ENCODE results near the gene C2orf49.
A peak's percentile ranks its signal among the peaks of the same experiment; 100 is the strongest.
"Not testable (repeated sequence)": the region's sequence is repeated elsewhere in the genome, so short reads cannot be mapped to it uniquely, and the experiment has no call there.

Gene C2orf49

DNA sequence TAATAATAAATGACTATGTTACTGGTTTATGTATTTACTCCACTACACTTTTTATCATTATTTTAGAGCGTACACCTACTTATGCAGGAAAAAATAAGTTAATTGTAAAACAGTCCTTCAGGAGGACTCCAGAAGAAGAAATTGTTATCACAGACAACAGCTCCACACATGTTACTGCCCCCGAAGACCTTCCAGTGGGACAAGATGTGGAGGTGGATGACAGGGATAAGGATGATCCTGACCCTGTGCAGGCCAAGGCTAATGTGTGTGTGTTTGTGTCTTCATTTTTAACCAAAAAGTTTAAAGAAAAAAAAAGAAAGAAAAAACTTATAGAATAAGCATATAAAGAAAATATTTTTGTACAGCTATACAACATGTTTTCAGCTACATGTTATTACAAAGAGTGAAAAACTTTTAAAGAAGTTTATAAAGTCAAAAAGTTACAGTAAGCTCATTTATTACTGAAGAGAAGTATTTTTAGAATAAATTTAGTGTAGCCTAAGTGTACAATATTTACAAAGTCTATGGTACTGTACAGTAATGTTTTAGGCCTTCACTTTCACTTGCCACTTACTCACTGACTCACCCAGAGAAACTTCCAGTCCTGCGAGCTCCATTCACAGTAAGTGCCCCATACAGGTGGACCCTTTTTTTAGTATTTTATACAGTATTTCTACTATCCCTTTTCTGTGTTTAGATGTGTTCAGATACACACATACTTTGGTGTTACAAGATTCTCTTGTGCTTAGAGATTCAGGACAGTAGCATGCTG, 15.3 kb upstream of the C2orf49 start:
- no peak for DNase-seq

DNA sequence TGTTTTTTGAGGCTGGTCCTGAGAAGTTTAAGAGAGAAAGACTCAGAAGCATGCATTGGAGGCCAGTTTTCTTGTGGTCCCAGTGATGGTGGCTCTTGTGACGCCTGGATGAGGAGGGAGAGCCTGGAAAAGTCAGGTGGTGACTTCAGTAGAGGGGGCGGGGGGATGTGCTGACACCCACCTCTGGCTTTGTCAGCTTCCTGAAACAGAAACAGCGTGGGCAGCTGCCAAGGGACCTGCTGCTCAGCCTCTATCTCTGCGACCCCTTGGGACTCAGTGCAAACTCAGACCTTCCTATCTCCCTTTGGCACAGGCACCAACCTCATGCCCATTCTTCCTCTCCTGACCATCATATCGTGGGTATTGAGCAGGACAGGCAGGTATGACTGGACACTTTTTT, 14.2 kb upstream of the C2orf49 start:
- no peak for DNase-seq

DNA sequence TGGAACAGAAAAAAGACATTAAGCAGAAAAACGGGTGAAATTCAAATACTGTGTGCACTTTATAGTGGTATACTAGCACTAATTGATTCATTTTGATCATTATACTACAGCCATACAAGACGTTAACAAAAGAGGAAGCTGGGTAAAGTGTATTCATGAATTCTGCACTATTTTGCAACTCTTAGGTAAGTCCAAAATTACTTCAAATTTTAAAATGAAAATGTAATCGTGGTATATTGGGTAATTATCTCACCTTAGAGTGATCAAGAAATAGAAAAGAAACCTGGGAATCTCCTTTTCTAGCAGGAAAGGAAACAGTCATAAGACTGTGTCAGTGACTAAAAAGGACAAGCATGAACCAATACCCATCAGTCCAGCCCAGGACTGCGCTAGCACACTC, 13.2 kb upstream of the C2orf49 start:
- no peak for DNase-seq

- no peak for DNase-seq
These were observed 12.6 kb upstream of the C2orf49 start for GRCh38 chr2:105324732-105325131.

DNA sequence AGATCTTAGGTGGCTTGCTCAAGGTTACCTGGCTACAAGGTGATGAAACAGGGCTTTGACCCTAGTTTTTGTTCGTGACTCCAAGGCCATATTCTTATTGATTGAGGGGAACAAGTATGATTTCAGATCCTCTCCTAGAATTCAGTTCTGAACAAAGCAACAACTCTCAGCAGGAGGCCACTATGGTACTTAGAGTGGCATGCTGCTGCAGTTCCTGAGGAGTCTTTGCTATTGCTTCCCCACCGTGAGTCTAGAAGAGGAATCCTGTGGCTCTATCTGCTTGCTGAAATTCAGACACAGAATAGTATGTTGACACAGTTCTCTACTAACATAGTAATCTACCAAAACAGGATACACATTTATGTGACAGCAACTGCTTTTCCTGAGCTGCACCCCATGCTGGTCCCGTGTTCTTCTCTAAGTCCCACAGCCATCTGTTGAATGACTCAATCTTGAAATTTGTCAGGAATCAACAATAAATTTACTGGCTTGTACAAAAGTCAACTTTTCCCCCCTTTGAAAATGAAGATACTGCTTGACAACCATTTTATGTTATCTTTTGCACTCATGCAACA, 11.9 kb upstream of the C2orf49 start:
- peak; percentile 15 for DNase-seq

DNA sequence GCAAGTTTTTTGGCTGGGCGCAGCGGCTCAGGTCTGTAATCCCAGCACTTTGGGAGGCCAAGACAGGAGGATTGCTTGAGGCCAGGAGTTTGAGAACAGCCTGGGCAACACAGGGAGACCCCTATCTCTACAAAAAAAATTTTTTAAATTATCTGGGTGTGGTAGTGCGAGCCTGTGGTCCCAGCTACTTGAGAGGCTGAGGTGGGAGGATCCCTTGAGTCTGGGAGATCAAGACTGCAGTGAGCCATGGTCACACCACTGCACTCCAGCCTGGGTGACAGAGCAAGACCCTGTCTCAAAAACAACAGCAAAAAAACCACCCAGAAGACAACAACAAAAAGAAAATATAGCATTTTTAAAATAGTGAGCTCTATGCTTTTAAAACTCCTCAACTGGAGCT, 10.1 kb upstream of the C2orf49 start:
- not testable (repeated sequence) for DNase-seq

DNA sequence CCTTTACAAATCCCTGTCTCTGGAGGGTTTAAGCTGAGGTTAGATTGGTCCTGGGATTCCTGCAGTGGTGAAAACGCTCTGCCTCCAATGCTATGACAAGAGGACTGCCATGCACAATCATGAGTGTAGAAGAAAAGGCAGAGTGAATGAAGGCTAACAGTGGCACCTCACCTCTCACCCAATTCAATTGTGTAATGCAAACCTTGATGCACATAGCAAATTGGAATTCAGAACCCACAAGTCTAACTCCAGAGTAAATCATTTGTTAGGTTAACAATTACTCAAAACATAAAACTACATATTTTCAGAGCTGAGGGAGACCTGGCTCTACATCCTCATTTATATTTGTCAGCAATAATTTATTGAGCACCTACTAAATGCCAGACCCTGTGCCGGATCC, 9.7 kb upstream of the C2orf49 start:
- DNase-seq, result no peak

- no peak for DNase-seq
These were observed 8.8 kb upstream of the C2orf49 start for GRCh38 chr2:105328281-105329196.

- no peak for DNase-seq
These were observed 8.2 kb upstream of the C2orf49 start for GRCh38 chr2:105329197-105329554.

GRCh38 chr2:105329561-105330495, 7.5 kb upstream of the C2orf49 start, which contains the start of gene TGFBRAP1:
TSS of gene TGFBRAP1 (minus strand) at chr2:105329735. CDS start at chr2:105308301, 21,434 bp downstream.
- DNase-seq, result peak; percentile 7

GRCh38 chr2:105330681-105331375, 6.5 kb upstream of the C2orf49 start:
- DNase-seq, result no peak

DNA sequence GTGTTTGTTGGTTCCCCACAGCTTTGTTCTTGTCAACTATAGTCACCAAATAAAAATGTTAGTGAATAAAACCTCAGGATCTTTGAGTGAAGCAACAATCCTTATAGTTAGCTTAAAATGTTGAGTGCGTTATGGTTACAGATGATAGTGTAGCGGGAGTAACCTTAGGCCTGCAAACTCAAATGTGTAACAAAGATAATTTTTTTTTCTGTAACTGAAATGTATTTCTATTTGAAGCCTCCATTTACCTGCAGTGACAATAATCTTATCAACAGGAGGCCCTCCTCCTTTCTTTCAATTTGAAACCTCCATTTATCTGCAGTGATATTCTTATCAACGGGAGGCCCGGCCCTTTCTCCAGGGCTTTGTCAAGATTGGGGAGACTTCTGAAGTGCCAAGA, 3.1 kb upstream of the C2orf49 start:
- no peak for DNase-seq

- DNase-seq, result no peak
These were observed 1.9 kb upstream of the C2orf49 start for GRCh38 chr2:105335469-105335868.

GRCh38 chr2:105336786-105337121, 586 bp upstream of the C2orf49 start:
- DNase-seq, result no peak

GRCh38 chr2:105338020-105338385, 663 bp downstream of the C2orf49 start:
- DNase-seq, result no peak

GRCh38 chr2:105339414-105339813, 2.1 kb downstream of the C2orf49 start:
- DNase-seq, result no peak

DNA sequence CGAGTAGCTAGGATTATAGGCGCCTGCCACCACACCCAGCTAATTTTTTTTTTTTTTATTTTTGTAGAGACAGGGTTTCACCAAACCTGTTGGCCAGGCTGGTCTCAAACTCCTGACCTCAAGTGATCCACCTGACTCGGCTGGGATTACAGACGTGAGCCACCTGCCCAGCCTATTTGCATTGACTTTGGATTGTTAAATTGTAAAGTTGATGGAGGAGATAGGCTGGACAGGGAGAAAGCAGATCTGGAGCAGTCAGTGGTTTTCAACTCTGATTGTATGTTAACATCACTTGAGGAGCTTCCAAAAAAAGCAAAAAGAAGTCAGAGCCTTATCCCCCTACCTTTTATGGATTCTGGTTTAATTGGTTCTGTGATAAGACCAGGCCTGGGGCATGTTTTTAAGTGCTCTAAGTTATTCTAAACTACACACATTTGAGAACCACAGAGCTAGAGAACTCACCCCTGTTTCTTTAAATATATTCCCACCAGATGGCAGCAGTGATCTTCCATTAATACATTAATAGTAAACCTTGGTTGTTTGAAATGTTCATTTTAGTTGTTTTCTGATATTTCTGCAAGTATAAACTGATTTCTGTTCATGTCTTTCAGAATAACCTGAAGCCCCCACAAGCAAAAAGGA, 7.5 kb downstream of the C2orf49 start:
- DNase-seq, result peak; percentile 20

DNA sequence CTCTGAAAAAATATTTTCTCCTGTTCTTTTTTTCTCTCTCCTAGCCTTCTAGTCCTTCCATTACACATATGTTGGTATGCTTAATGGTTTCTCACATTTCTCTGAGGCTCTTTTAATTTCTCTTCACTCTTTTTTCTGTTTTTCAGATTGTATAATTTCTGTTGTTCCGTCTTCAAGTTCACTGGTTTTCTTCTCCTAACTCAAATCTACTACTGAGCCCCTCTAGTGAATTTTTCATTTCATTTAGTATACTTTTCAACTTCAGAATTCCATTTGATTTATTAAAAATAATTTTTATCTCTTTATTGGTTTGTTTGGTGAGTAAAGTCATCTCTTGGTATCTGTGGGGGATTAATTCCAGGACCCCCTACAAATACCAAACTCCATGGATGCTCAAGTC, 19.8 kb downstream of the C2orf49 start:
- no peak for DNase-seq

- DNase-seq, result no peak
These were observed 21.3 kb downstream of the C2orf49 start for GRCh38 chr2:105358593-105358992.

- no peak for DNase-seq
These were observed 24.0 kb downstream of the C2orf49 start for GRCh38 chr2:105361102-105361889.
